Activated naive CD4-positive, alpha-beta T cell treated with anti-CD3 and anti-CD28 coated beads, Interleukin-2, amount 50 U/mL, for 72 hours (primary cell): ENCODE data around the gene RGL1. TPM values are rescaled to one million over a fixed set of nuclear protein-coding genes. Genes with fewer than 3 reads are reported as not detected.
A peak's percentile ranks its signal among the peaks of the same experiment; 100 is the strongest.

ENCODE experiments used
- ATAC-seq, 2 donors: fragments of 150-1000 bp; cut with Tn5 transposase; 2 replicates each; pipeline ENCODE4 v1.10.0; 2021; ENCODE audit warnings: mild to moderate bottlenecking in 2 of 2, moderate library complexity in 2 of 2
- DNase-seq, 2 donors: peaks; one replicate each; pipeline ENCODE4 v3.0.0; 2021 to 2022; ENCODE audit warnings: low spot score in 2 of 2
- H3K27ac Mint-ChIP-seq, 2 donors: one replicate each; pipeline ENCODE4 v1.8.0; 2022; ENCODE audit warnings: mild to moderate bottlenecking in 2 of 2, mixed read lengths in 2 of 2
- H3K36me3 Mint-ChIP-seq, 2 donors: one replicate each; pipeline ENCODE4 v1.8.0; 2022; ENCODE audit warnings: mixed read lengths in 2 of 2
- H3K9me3 Mint-ChIP-seq, 2 donors: one replicate each; pipeline ENCODE4 v1.8.0; 2022; ENCODE audit warnings: mixed read lengths in 2 of 2
- total RNA-seq, 2 donors: library from RNA; stranded (reverse); gene quantifications; one replicate each; pipeline ENCODE4 v1.2.3, GENCODE V29; 2022

RGL1 gene
- total RNA-seq, 2 donors from 2014 or later: 3.2 TPM

DNA sequence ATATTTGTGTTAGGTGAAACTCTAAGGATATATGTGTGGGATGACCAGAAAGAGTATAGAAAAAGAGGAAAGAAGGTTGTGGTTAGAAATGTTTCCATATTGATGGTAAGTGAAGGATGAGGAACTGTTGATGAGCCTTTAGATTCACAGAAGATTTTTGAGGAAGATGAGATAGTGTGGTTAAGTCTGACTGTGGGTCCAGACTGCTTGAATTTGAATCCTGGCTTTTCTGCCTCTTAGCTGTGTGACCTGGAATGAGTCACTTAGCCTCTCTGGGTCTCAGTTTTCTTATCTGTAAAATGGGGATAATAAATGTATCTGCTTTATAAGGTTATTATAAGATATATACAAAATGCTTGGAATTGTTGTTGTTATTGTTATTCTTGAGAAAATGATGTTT is 27.5 kb downstream of the RGL1 start:
- ATAC-seq (no peak), DNase-seq (no peak)
- no peak overlapping the region for H3K27ac Mint-ChIP-seq
- no peaks in the 10 kb centered on the region for H3K36me3 Mint-ChIP-seq
- no peaks in the 10 kb centered on the region for H3K9me3 Mint-ChIP-seq

DNA sequence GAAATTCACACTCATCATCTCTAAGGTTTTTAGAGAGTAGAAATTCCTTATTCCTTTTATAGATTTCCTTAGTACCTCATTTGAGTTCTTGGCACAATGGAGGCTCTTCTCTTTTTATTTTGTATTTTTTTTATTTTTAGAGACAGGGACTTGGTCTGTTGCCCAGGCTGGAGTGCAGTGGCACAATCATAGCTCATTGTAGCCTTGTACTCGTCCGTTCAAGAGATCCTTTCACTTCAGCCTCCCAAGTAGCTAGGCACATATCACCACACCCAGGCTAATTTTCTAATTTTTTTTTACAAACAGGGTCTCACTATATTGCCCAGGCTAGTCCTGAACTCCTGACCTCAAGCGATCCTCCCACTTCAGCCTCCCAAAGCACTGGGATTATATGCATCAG is 29.6 kb downstream of the RGL1 start:
- Mint-ChIP-seq H3K9me3 (peaks cover 0 to 4% of the 10 kb centered on the region in 2 donors), H3K36me3 (peaks cover 0 to 7% of the 10 kb centered on the region in 2 donors), H3K27ac (no peak overlapping the region)
- ATAC-seq (no peak), DNase-seq (no peak)

- H3K36me3 Mint-ChIP-seq: peaks cover 0 to 11% of the 10 kb centered on the region in 2 donors
- no peak for DNase-seq
- peaks cover 0 to 6% of the 10 kb centered on the region in 2 donors for H3K9me3 Mint-ChIP-seq
- no peak overlapping the region for H3K27ac Mint-ChIP-seq
- no peak for ATAC-seq
Observed at GRCh38 chr1:183836598-183836997, 31.7 kb downstream of the RGL1 start.

DNA sequence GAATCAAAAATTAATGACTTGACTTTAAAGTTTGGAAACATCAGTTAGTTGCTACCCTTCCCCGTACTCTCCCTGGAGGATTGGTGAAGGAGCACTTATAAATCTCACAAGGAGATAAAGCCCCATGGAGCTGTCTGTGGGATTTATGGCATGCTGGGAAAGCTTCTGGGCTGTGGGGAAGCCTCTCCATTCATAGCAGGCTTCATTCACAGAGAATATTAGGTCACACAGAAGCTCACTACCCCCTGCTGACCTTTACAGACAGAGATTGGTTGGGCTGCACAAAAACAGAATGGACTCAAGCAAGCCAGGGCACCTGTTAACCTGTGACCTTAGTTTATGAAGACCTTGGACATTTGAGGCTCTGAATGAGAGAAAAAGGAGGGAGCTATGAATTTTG is 32.1 kb downstream of the RGL1 start:
- H3K9me3 Mint-ChIP-seq: peaks cover 0 to 6% of the 10 kb centered on the region in 2 donors
- H3K36me3 Mint-ChIP-seq: peaks cover 0 to 11% of the 10 kb centered on the region in 2 donors
- no peak overlapping the region for H3K27ac Mint-ChIP-seq
- no peak for DNase-seq
- no peak for ATAC-seq

- Mint-ChIP-seq H3K36me3 (peaks cover 0 to 11% of the 10 kb centered on the region in 2 donors), H3K27ac (no peak overlapping the region), H3K9me3 (peaks cover 3 to 6% of the 10 kb centered on the region in 2 donors)
- ATAC-seq: no peak
- no peak for DNase-seq
Observed at GRCh38 chr1:183838221-183838620, 33.3 kb downstream of the RGL1 start.

- no peak overlapping the region for H3K27ac Mint-ChIP-seq
- peaks cover 3 to 6% of the 10 kb centered on the region in 2 donors for H3K9me3 Mint-ChIP-seq
Observed at GRCh38 chr1:183840140-183840539, 35.2 kb downstream of the RGL1 start.

DNA sequence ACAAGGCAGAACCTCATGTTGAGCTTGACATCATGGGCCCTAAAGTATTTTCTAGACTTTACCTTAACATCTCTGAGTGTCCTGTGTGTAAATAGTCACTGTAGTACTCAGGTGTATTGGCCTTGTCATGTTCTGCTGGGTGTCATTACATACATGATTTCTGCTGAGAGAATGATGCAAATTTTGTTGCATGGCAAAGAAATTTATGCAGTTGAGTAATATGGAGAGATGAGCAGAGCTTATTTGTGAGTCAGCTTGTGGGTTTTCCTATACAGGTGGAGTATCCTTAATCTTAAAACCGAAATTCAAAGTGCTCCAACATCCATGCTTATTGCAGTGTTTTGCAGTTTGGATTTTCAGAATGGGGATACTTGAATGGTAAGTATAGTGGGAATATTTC is 36.6 kb downstream of the RGL1 start:
- Mint-ChIP-seq H3K27ac (peak overlapping the region in 1 of 2 donors; percentile 97), H3K9me3 (peaks cover 3 to 6% of the 10 kb centered on the region in 2 donors), H3K36me3 (peaks cover 0 to 19% of the 10 kb centered on the region in 2 donors)
- DNase-seq: no peak
- ATAC-seq: peak; percentile 78 to 88

More at GRCh38 chr1:183840140-183840539, 35.2 kb downstream of the RGL1 start:
- peaks cover 0 to 11% of the 10 kb centered on the region in 2 donors for H3K36me3 Mint-ChIP-seq
- DNase-seq (no peak), ATAC-seq (no peak)

DNA sequence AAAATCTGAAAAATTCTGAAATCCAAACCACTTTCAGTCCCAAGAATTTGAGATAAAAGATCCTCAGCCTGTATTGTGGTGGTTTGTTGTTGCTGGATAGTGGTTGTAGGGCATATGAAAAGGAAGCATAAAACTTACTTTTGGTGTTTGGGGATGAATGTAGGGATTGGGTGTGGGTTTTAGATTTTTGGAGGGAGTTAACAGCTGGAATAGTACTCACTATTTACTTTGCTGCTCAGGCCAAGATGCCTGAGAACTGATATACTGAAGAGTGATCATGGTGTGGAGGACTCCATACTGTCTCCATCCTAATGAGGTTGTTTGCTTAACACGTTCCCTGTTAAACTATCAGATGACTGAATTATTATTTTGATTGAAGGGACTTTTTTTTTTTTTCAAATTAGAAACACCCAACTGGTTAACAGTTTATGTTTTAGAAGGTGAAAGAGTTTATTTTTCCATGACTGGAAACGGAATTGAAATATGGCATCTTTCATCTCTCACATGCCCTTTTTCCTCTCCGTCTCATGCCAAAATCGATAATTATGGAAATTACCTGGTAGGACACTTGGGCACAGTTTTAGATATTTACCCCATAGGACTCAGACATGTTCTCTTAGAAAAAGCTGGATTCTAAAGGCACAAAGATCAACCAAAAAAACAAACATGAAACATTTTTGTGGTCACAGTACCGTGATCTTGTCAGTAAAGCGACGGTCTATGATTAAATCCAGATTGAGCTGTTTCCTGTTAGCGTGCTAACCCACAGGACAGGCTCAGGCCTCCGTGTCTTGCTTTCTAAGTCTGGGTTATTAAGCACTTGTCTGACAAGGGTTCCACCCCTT is 37.3 kb downstream of the RGL1 start:
- Mint-ChIP-seq H3K36me3 (peaks cover 0 to 19% of the 10 kb centered on the region in 2 donors), H3K9me3 (peaks cover 3 to 6% of the 10 kb centered on the region in 2 donors), H3K27ac (peak overlapping the region; percentile 54 to 97)
- ATAC-seq: peak; percentile 78 to 85
- DNase-seq: peak in 1 of 2 donors; percentile 42

DNA sequence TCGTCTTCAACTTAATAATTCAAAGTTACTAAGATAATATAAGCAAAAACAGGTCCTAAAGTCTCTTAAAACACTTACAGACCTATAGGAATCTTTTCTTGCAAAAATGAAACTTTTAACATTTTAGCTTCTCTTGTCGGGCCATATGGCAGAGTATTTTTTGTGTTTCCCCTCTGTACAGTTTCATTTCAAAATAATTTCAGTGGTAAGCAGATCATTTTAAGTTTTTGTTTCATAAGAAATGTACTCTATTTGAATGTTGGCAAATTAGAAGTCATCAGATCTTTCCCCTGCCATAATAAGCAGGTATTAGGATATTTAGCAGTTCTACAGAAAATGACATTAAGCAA is 37.9 kb downstream of the RGL1 start:
- DNase-seq: no peak
- Mint-ChIP-seq H3K27ac (peak overlapping the region; percentile 54 to 97), H3K36me3 (peaks cover 0 to 19% of the 10 kb centered on the region in 2 donors), H3K9me3 (peaks cover 3 to 6% of the 10 kb centered on the region in 2 donors)
- ATAC-seq: peak in 1 of 2 donors; percentile 22

DNA sequence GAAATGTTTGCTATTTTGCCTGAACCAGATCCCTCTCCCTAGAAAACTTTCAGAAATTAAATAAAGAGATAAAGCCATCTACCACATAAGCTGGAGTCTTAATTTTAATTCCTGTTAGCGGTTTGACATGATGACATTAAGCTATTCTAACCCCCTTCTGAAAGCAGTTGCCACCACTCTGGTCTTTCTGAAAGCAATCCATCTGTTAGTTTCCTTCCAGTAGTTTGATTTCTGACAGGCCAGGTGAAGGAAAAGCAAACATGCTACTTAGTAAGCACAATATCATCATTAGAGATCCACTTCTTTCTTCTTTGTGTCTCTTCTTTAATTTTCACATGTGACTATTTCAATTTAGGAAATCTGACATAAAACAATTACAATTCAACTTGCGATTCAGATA is 39.9 kb downstream of the RGL1 start:
- Mint-ChIP-seq H3K36me3 (peaks cover 0 to 10% of the 10 kb centered on the region in 2 donors), H3K9me3 (peaks cover 0 to 3% of the 10 kb centered on the region in 2 donors), H3K27ac (peak overlapping the region in 1 of 2 donors; percentile 66)
- DNase-seq (no peak), ATAC-seq (no peak)

DNA sequence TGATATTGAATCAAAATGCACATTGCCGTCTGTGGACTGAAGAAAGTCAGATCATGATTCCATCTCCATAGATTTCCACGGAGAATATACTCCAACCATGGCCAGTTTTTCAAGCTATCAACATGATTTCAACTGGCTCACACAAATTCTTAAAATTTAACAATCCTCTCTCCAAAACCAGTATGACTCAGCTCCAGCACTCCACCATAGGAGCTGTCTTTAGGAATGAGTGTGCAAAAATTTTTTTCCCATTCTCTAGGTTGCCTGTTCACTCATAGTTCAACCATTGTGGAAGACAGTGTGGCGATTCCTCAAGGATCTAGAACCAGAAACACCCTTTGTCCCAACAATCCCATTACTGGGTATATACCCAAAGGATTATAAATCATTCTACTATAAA is 40.8 kb downstream of the RGL1 start:
- Mint-ChIP-seq H3K9me3 (peaks cover 0 to 3% of the 10 kb centered on the region in 2 donors), H3K36me3 (peaks cover 0 to 7% of the 10 kb centered on the region in 2 donors), H3K27ac (no peak overlapping the region)
- no peak for ATAC-seq
- DNase-seq: no peak

DNA sequence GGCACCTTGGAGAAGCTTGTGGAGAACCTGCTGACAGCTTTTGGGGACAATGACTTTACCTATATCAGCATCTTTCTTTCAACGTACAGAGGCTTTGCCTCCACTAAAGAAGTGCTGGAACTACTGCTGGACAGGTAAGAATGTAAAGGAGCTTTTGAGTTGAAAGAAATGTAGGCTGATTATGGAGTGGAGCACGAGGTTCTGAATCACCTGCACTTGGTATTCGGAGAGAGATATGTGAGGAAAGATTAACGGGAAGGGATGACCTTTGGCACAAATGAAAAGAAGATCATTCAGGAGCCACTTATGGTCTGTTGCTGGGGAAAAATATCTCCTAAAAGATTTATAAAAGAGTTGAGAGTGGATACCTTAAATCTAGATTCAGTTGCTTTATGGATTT is 42.7 kb downstream of the RGL1 start:
- no peak for ATAC-seq

DNA sequence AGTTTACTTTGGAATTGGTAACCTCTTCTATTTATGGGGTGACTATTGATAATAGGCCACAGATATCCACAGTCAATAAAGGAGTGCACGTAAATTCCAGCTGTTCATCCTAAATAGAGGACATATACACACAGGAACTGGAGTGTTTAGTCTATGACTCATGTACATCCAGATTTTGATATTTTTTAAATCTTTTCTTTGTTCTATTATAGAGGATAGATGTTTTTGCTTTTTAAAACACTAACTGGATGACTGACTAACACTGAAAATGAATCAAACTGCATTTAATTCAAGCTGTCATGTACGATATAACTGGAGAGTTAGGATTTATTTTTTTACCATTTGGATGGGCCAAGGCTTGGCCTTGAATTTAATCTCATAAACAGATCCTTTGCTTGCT is 45.9 kb downstream of the RGL1 start:
- Mint-ChIP-seq H3K36me3 (peaks cover 0 to 4% of the 10 kb centered on the region in 2 donors), H3K27ac (no peak overlapping the region), H3K9me3 (no peaks in the 10 kb centered on the region)
- DNase-seq (no peak), ATAC-seq (no peak)

More for the DNA sequence above, 42.7 kb downstream of the RGL1 start:
- Mint-ChIP-seq H3K27ac (no peak overlapping the region), H3K9me3 (no peaks in the 10 kb centered on the region), H3K36me3 (peaks cover 0 to 7% of the 10 kb centered on the region in 2 donors)
- DNase-seq: no peak

GRCh38 chr1:183859119-183859518 is 54.2 kb downstream of the RGL1 start:
- no peak overlapping the region for H3K27ac Mint-ChIP-seq
- H3K36me3 Mint-ChIP-seq: no peaks in the 10 kb centered on the region
- no peaks in the 10 kb centered on the region for H3K9me3 Mint-ChIP-seq

GRCh38 chr1:183859831-183860230 is 54.9 kb downstream of the RGL1 start:
- no peaks in the 10 kb centered on the region for H3K9me3 Mint-ChIP-seq
- DNase-seq (no peak), ATAC-seq (no peak)
- H3K27ac Mint-ChIP-seq: peak overlapping the region in 1 of 2 donors; percentile 53
- no peaks in the 10 kb centered on the region for H3K36me3 Mint-ChIP-seq

More at GRCh38 chr1:183859119-183859518, 54.2 kb downstream of the RGL1 start:
- DNase-seq (no peak), ATAC-seq (no peak)

GRCh38 chr1:183862967-183863366 is 58.0 kb downstream of the RGL1 start:
- H3K9me3 Mint-ChIP-seq: no peaks in the 10 kb centered on the region
- no peak for ATAC-seq
- H3K27ac Mint-ChIP-seq: no peak overlapping the region
- DNase-seq: no peak
- H3K36me3 Mint-ChIP-seq: no peaks in the 10 kb centered on the region

DNA sequence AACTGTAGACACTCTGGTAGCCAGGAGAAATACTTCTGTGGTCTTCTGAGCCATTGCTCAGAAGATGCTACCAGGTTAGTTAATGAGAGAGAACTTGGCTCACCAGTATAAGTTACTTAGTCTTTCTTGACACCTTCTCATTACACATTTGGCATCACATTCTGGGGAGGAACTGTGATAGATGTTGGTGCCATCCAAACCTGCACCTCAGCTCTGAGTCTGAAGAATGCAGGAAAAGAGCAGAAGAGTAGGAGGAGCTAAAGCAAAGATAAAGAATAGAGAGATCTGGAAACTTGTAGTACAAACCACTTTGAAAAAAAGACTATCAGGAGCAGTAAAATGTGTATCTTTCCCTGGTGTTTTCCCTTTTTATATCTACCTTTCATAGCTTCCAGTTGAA is 58.9 kb downstream of the RGL1 start:
- DNase-seq (no peak), ATAC-seq (no peak)
- no peaks in the 10 kb centered on the region for H3K9me3 Mint-ChIP-seq
- H3K36me3 Mint-ChIP-seq: no peaks in the 10 kb centered on the region
- no peak overlapping the region for H3K27ac Mint-ChIP-seq

- DNase-seq: no peak
- H3K36me3 Mint-ChIP-seq: no peaks in the 10 kb centered on the region
Observed at GRCh38 chr1:183864611-183865010, 59.7 kb downstream of the RGL1 start.

More at GRCh38 chr1:183864611-183865010, 59.7 kb downstream of the RGL1 start:
- no peak for ATAC-seq
- H3K9me3 Mint-ChIP-seq: no peaks in the 10 kb centered on the region
- no peak overlapping the region for H3K27ac Mint-ChIP-seq
